Endodermal cell (in vitro differentiated cells): Measurements from ENCODE around the gene SEMA4G. TPM values are rescaled to one million over a fixed set of nuclear protein-coding genes. Genes with fewer than 3 reads are reported as not detected.

Experiments
- DNase-seq: peaks from one replicate; pipeline ENCODE4 v3.0.0-alpha.2; 2017
- H3K27ac ChIP-seq: 2 replicates; pipeline ENCODE4 v1.5.1; 2013; ENCODE audit warnings: mild to moderate bottlenecking, low read depth, low read length, moderate library complexity
- H3K27me3 ChIP-seq: 2 replicates; pipeline ENCODE4 v1.6.1; 2013; ENCODE audit warnings: mild to moderate bottlenecking, low read length, moderate library complexity; ENCODE audit not compliant: insufficient read depth, control insufficient read depth, poor library complexity, severe bottlenecking
- H3K36me3 ChIP-seq: 2 replicates; pipeline ENCODE4 v1.7.0; 2013; ENCODE audit warnings: mild to moderate bottlenecking, low read length, moderate library complexity; ENCODE audit not compliant: control insufficient read depth, insufficient read depth
- H3K4me1 ChIP-seq: one replicate; pipeline ENCODE4 v1.7.0; 2013; ENCODE audit warnings: low read length; ENCODE audit not compliant: control insufficient read depth, insufficient read depth
- H3K4me3 ChIP-seq: 2 replicates; pipeline ENCODE4 v1.5.1; 2013; ENCODE audit warnings: mild to moderate bottlenecking, low read length, moderate library complexity
- H3K9ac ChIP-seq: 2 replicates; pipeline ENCODE4 v1.6.1; 2013; ENCODE audit warnings: mild to moderate bottlenecking, low read length, moderate library complexity; ENCODE audit not compliant: poor library complexity, severe bottlenecking; ENCODE audit errors: extremely low read depth
- H3K9me3 ChIP-seq: 2 replicates; pipeline ENCODE4 v1.6.1; 2013; ENCODE audit warnings: mild to moderate bottlenecking, low read length, moderate library complexity; ENCODE audit not compliant: control insufficient read depth
- H3K27ac Mint-ChIP-seq: 2 replicates; pipeline ENCODE4 v1.8.0; 2020; ENCODE audit warnings: mixed read lengths
- H3K27me3 Mint-ChIP-seq: 2 replicates; pipeline ENCODE4 v1.8.0; 2021; ENCODE audit warnings: mild to moderate bottlenecking, mixed read lengths; ENCODE audit not compliant: insufficient read depth
- H3K36me3 Mint-ChIP-seq: 2 replicates; pipeline ENCODE4 v1.8.0; 2020; ENCODE audit warnings: low read depth, mixed read lengths
- H3K4me1 Mint-ChIP-seq: 2 replicates; pipeline ENCODE4 v1.8.0; 2020; ENCODE audit warnings: mixed read lengths
- H3K4me3 Mint-ChIP-seq: 2 replicates; pipeline ENCODE4 v1.8.0; 2020; ENCODE audit warnings: mild to moderate bottlenecking, moderate library complexity, mixed read lengths
- H3K9me3 Mint-ChIP-seq: 2 replicates; pipeline ENCODE4 v1.8.0; 2020; ENCODE audit warnings: mild to moderate bottlenecking, mixed read lengths
- WGBS, 2 experiments: methylation state at CpG; one replicate each; pipeline versions ENCODE4 v1.1.5 to v1.1.7; 2013; ENCODE audit warnings: missing lambda C conversion rate in 2 of 2, mixed read lengths in 1 of 2; ENCODE audit not compliant: insufficient coverage in 1 of 2, insufficient read length in 1 of 2; 5-methylcytosine and 5-hydroxymethylcytosine counted together
- total RNA-seq, 2 donors: library from RNA; stranded (reverse); fragmentation: NEBNext Ultra II Directional in 1 of 2; extraction: Animal tissue kit (Norgen Biotek cat#: 25700) in 1 of 2; gene quantifications; 2 replicates in 1 of 2; 3 replicates in 1 of 2; pipeline ENCODE4 v1.2.1, GENCODE V29; 2021
- TF ChIP-seq, protein P1 (sequence below): fragments of 200-600 bp; sonication (generic); conservative IDR thresholded peaks from 2 replicates; pipeline ENCODE4 v1.5.0; 2021; ENCODE audit warnings: antibody characterized with exemption, mild to moderate bottlenecking

The SEMA4G gene
- total RNA-seq, 2 donors from 2014 or later: 20.1 to 36.6 TPM

GRCh38 chr10:100943508-100943907 lies 25.8 kb upstream of the SEMA4G start:
- Histone ChIP-seq H3K27ac (no peak overlapping the region), H3K4me1 (no peaks in the 10 kb centered on the region), H3K36me3 (peaks cover 85% of the 10 kb centered on the region), H3K9me3 (no peaks in the 10 kb centered on the region), H3K9ac (no peak overlapping the region), H3K4me3 (no peak overlapping the region), H3K27me3 (no peaks in the 10 kb centered on the region)
- Mint-ChIP-seq H3K36me3 (peaks cover 61% of the 10 kb centered on the region), H3K4me1 (no peaks in the 10 kb centered on the region), H3K9me3 (no peaks in the 10 kb centered on the region), H3K4me3 (no peak overlapping the region), H3K27me3 (no peaks in the 10 kb centered on the region), H3K27ac (no peak overlapping the region)
- DNase-seq: no peak
- TF ChIP-seq, protein P1, sequence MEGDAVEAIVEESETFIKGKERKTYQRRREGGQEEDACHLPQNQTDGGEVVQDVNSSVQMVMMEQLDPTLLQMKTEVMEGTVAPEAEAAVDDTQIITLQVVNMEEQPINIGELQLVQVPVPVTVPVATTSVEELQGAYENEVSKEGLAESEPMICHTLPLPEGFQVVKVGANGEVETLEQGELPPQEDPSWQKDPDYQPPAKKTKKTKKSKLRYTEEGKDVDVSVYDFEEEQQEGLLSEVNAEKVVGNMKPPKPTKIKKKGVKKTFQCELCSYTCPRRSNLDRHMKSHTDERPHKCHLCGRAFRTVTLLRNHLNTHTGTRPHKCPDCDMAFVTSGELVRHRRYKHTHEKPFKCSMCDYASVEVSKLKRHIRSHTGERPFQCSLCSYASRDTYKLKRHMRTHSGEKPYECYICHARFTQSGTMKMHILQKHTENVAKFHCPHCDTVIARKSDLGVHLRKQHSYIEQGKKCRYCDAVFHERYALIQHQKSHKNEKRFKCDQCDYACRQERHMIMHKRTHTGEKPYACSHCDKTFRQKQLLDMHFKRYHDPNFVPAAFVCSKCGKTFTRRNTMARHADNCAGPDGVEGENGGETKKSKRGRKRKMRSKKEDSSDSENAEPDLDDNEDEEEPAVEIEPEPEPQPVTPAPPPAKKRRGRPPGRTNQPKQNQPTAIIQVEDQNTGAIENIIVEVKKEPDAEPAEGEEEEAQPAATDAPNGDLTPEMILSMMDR: no peak

GRCh38 chr10:100945754-100946153 lies 23.6 kb upstream of the SEMA4G start:
- Mint-ChIP-seq H3K36me3 (peaks cover 61% of the 10 kb centered on the region), H3K4me3 (no peak overlapping the region), H3K27ac (no peak overlapping the region), H3K9me3 (no peaks in the 10 kb centered on the region), H3K4me1 (no peaks in the 10 kb centered on the region), H3K27me3 (no peaks in the 10 kb centered on the region)
- no peak for DNase-seq
- peaks cover 90% of the 10 kb centered on the region for H3K36me3 ChIP-seq
- no peaks in the 10 kb centered on the region for H3K4me1 ChIP-seq
- TF ChIP-seq, protein P1: no peak
- no peaks in the 10 kb centered on the region for H3K9me3 ChIP-seq
- no peak overlapping the region for H3K4me3 ChIP-seq
- H3K9ac ChIP-seq: no peak overlapping the region
- no peaks in the 10 kb centered on the region for H3K27me3 ChIP-seq
- H3K27ac ChIP-seq: no peak overlapping the region

DNA sequence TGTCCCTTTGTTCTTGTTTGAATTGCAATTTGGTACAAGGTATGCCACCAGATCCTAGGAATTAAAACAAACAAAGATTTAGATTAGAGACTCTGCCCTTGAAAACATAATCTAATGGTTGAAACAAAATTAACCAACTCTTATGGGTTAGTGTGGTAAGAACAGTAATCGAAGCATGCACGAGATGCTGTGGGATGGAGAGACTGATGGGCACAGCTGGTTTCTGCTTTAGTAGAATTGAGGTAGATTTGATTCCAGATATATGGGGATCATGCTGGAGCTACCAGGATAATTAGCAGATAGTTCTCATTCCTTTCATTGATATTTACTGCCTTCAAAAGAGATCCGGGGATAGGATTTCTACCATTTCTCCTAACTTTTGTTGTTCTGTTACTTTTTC lies 20.4 kb upstream of the SEMA4G start:
- no peaks in the 10 kb centered on the region for H3K4me1 ChIP-seq
- TF ChIP-seq, protein P1: no peak
- H3K4me3 ChIP-seq: no peak overlapping the region
- Mint-ChIP-seq H3K4me3 (no peak overlapping the region), H3K27me3 (no peaks in the 10 kb centered on the region), H3K4me1 (no peaks in the 10 kb centered on the region), H3K9me3 (no peaks in the 10 kb centered on the region), H3K36me3 (peaks cover 52% of the 10 kb centered on the region), H3K27ac (no peak overlapping the region)
- no peaks in the 10 kb centered on the region for H3K9me3 ChIP-seq
- H3K36me3 ChIP-seq: peaks cover 74% of the 10 kb centered on the region
- H3K27me3 ChIP-seq: no peaks in the 10 kb centered on the region
- DNase-seq: no peak
- WGBS, 2 experiments: 91 to 100% methylated on average over 1 to 3 of the region's 3 CpGs
- no peak overlapping the region for H3K9ac ChIP-seq
- no peak overlapping the region for H3K27ac ChIP-seq
